Body of pancreas (tissue), 4 donors: ENCODE data around the gene POFUT1. TPM values are rescaled to one million over a fixed set of nuclear protein-coding genes. Genes with fewer than 3 reads are reported as not detected.

ENCODE experiments used
- ATAC-seq: fragments of 150-250 bp; one replicate; pipeline ENCODE4 v1.9.1; 2016
- DNase-seq, 4 donors: peaks; one replicate each; pipeline ENCODE4 v3.0.0-alpha.2; 2019
- H3K27ac ChIP-seq, 4 donors: fragments of 200-600 bp; sonication (generic); 1 replicate in 3 of 4; 2 replicates in 1 of 4; pipeline versions ENCODE4 v1.5.1 to v1.6.1; 2016 to 2019; ENCODE audit warnings: mild to moderate bottlenecking in 1 of 4, mixed read lengths in 1 of 4, moderate library complexity in 1 of 4
- H3K27me3 ChIP-seq, 2 donors: fragments of 200-600 bp; sonication (generic); one replicate each; pipeline ENCODE4 v1.6.0; 2016; ENCODE audit warnings: mild to moderate bottlenecking in 1 of 2
- H3K36me3 ChIP-seq, 2 donors: fragments of 200-600 bp; sonication (generic); replicated peaks in 1 of 2; 2 replicates each; pipeline ENCODE4 v1.5.1; 2016; ENCODE audit warnings: low read depth in 2 of 2; ENCODE audit not compliant: insufficient read depth in 1 of 2
- H3K4me1 ChIP-seq: fragments of 200-600 bp; sonication (generic); one replicate; pipeline ENCODE4 v1.6.0; 2016
- H3K4me3 ChIP-seq, 2 donors: fragments of 200-600 bp; sonication (generic); 1 replicate in 1 of 2; 2 replicates in 1 of 2; pipeline ENCODE4 v1.5.1; 2016 to 2019
- H3K9me3 ChIP-seq, 3 donors: fragments of 200-600 bp; sonication (generic); 1 replicate in 2 of 3; 2 replicates in 1 of 3; pipeline ENCODE4 v1.5.1; 2016
- POLR2A ChIP-seq, 3 donors: fragments of 450-650 bp; IDR thresholded peaks; one replicate each; pipeline ENCODE4 v1.6.1; 2016; ENCODE audit warnings: antibody characterized with exemption in 3 of 3, mild to moderate bottlenecking in 2 of 3
- WGBS, 2 donors: methylation state at CpG; one replicate each; pipeline ENCODE4 v1.1.5; 2017; 5-methylcytosine and 5-hydroxymethylcytosine counted together
- intact Hi-C: fragments of 100-400 bp; cut with DNase I; formaldehyde crosslinking; loops from one replicate; pipeline ENCODE4 v1.15.1; 2023
- total RNA-seq, 2 donors: library from RNA; depleted of rRNA; stranded (reverse); fragments of >200 nt; gene quantifications; one replicate each; pipeline ENCODE4 v1.1.0, GENCODE V29; 2016
- TF ChIP-seq, protein P1 (sequence below), 7 experiments: fragments of 450-650 bp in 4 of 7; fragments of 200-600 bp in 3 of 7; sonication (generic) in 3 of 7; IDR thresholded peaks; one replicate each; pipeline ENCODE4 v1.5.1; 2016 to 2019; ENCODE audit warnings: antibody characterized with exemption in 7 of 7

Gene POFUT1
- total RNA-seq, 2 donors from 2014 or later, result 12.2 to 23.6 TPM

DNA sequence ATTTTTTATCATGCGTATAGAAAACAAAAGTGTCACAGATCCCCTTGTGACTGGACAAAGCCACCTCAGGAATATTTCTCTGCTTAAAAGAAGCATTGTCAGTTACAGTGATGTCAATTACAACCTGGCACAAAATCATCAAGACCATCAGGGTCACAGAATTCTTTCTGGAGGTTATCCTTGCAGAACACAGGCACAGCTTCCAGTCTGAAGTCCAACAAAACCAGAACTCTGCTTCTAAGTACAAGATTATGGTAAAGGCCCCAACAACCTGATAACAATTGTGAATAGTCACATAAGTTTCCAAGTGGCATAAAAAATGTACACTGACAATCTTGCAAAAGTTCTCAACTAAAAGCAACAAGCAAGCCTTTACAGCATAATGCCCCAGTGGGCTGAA is 21.2 kb upstream of the POFUT1 start:
- no peak overlapping the region for H3K4me3 ChIP-seq
- WGBS, 2 donors, result 90 to 94% methylated on average over 1 of the region's 1 CpG
- no peak overlapping the region for H3K27ac ChIP-seq
- ATAC-seq (no peak), DNase-seq (no peak)
- H3K9me3 ChIP-seq, result no peaks in the 10 kb centered on the region
- no peaks in the 10 kb centered on the region for H3K27me3 ChIP-seq
- intact Hi-C loops, result no loop called here
- no peaks in the 10 kb centered on the region for H3K36me3 ChIP-seq
- peaks cover 18% of the 10 kb centered on the region for H3K4me1 ChIP-seq
- no peak for TF ChIP-seq POLR2A (IDR thresholded peaks at IDR 0.05)
- TF ChIP-seq, protein P1, sequence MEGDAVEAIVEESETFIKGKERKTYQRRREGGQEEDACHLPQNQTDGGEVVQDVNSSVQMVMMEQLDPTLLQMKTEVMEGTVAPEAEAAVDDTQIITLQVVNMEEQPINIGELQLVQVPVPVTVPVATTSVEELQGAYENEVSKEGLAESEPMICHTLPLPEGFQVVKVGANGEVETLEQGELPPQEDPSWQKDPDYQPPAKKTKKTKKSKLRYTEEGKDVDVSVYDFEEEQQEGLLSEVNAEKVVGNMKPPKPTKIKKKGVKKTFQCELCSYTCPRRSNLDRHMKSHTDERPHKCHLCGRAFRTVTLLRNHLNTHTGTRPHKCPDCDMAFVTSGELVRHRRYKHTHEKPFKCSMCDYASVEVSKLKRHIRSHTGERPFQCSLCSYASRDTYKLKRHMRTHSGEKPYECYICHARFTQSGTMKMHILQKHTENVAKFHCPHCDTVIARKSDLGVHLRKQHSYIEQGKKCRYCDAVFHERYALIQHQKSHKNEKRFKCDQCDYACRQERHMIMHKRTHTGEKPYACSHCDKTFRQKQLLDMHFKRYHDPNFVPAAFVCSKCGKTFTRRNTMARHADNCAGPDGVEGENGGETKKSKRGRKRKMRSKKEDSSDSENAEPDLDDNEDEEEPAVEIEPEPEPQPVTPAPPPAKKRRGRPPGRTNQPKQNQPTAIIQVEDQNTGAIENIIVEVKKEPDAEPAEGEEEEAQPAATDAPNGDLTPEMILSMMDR (IDR thresholded peaks at IDR 0.05), result no peak

DNA sequence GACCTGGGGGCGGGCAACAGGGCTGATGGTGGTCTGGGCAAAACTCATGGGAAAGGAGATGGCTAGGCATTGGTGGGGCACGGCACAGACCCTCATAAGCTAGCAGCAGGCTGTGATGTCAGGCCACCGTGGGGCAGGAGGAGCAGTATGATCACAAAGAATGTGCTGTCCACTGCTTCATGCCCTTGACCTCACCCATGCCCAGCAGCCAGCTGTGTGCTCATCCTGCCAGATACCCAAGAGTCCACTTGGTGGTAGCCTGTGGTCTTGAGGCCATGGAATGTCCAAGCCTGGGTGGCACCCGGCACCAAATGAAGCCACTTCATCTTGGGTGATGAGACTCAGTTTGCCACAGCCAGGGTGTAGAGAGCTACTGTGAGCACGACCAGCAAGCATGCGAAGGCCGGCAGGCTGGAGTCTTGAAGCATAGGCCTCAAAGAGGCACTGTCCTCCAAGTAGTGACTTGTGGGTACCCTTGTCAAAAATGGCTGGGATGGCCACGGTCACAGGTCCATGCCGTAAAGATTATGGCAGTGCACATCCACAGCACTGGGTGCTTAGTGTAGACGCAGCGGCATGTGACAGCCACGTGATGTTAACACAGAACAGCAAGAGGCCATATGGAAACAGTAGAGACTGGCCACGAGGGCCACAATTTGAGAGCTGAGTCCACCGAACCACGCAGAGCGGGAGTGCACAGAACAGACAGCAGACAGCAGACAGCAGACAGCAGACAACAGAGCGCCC is 19.1 kb upstream of the POFUT1 start:
- ATAC-seq, result no peak
- no peak overlapping the region for H3K27ac ChIP-seq
- intact Hi-C loops, result no loop called here
- TF ChIP-seq POLR2A (IDR thresholded peaks at IDR 0.05), result no peak
- TF ChIP-seq, protein P1 (IDR thresholded peaks at IDR 0.05), result no peak
- H3K4me3 ChIP-seq, result no peak overlapping the region
- 93 to 94% methylated on average over 9 to 17 of the region's 17 CpGs for WGBS, 2 donors
- no peaks in the 10 kb centered on the region for H3K9me3 ChIP-seq
- no peak for DNase-seq
- H3K36me3 ChIP-seq, result no peaks in the 10 kb centered on the region
- H3K4me1 ChIP-seq, result peaks cover 34% of the 10 kb centered on the region
- H3K27me3 ChIP-seq, result no peaks in the 10 kb centered on the region

DNA sequence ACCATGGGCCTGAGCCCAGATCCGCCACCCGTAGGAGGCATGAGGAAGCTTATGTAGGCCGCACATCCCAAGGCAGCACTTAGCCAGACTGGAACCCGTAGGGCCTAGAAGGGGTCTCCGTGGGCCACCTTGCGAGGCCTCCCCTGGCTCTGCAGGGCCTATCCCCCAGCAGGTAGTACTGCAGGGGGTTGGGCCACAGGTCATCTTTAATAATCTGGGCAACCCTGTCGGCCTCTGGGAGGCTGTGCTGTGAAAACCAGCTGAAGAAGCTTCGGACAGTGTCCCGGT is 18.6 kb upstream of the POFUT1 start:
- Histone ChIP-seq H3K4me1 (peaks cover 39% of the 10 kb centered on the region), H3K27ac (no peak overlapping the region), H3K27me3 (no peaks in the 10 kb centered on the region), H3K9me3 (no peaks in the 10 kb centered on the region), H3K4me3 (no peak overlapping the region), H3K36me3 (no peaks in the 10 kb centered on the region)
- DNase-seq, result no peak
- TF ChIP-seq, protein P1 (IDR thresholded peaks at IDR 0.05), result no peak
- no peak for TF ChIP-seq POLR2A (IDR thresholded peaks at IDR 0.05)
- WGBS, 2 donors, result 89 to 100% methylated on average over 2 to 9 of the region's 9 CpGs
- intact Hi-C loops, result no loop called here
- no peak for ATAC-seq

GRCh38 chr20:32189691-32190615 is 17.7 kb upstream of the POFUT1 start:
- Histone ChIP-seq H3K27me3 (no peaks in the 10 kb centered on the region), H3K4me1 (peaks cover 39% of the 10 kb centered on the region), H3K27ac (peak overlapping the region; percentile 28 to 68 (median 56)), H3K4me3 (peak overlapping the region in 1 of 2 donors; percentile 11), H3K9me3 (no peaks in the 10 kb centered on the region), H3K36me3 (no peaks in the 10 kb centered on the region)
- 12 to 26% methylated on average over 22 to 54 of the region's 88 CpGs for WGBS, 2 donors
- ATAC-seq (peak; percentile 50), DNase-seq (peak in 3 of 4 donors; percentile 35 to 59 (median 55))
- intact Hi-C loops, result no loop called here
- TF ChIP-seq POLR2A (IDR thresholded peaks at IDR 0.05), result peak in 1 of 3 donors; percentile 9
- TF ChIP-seq, protein P1 (IDR thresholded peaks at IDR 0.05), result no peak
